Hair follicle dermal papilla cell (primary cell): ENCODE results near the gene ENO3. TPM values are rescaled to one million over a fixed set of nuclear protein-coding genes. Genes with fewer than 3 reads are reported as not detected.

Source experiments
- small RNA-seq: library from RNA; depleted of rRNA; stranded (forward); fragments of <200 nt; gene quantifications from one replicate; pipeline ENCODE3, GENCODE V24; 2012
- total RNA-seq: library from RNA; depleted of rRNA; stranded (reverse); fragments of >200 nt; gene quantifications from 2 replicates; pipeline ENCODE4 v1.2.3, GENCODE V29; 2012

Gene ENO3
- total RNA-seq, result 0.81 and 3.6 TPM in 2 replicates

GRCh38 chr17:4950746-4951204, at the start of gene ENO3:
Gene ENO3, plus strand, starts transcription at chr17:4951119. Its CDS starts 711 bp downstream, at chr17:4951830.

GRCh38 chr17:4903051-4903818, 47.7 kb upstream of the ENO3 start, which contains the start of gene CHRNE:
Gene CHRNE, minus strand, starts transcription at chr17:4903098. Its CDS starts 35 bp downstream, at chr17:4903063.

GRCh38 chr17:4931963-4932362, 19.0 kb upstream of the ENO3 start, which contains the start of gene GP1BA:
Gene GP1BA, plus strand, starts transcription at chr17:4932277. Its CDS starts 328 bp downstream, at chr17:4932605.

GRCh38 chr17:4939796-4940554, 10.9 kb upstream of the ENO3 start, which contains the start of the genes RNF167 and SLC25A11:
Gene RNF167, plus strand, starts transcription at chr17:4940268. Its CDS starts 642 bp downstream, at chr17:4940910.
Gene SLC25A11, minus strand, starts transcription at chr17:4940046. Its CDS starts 136 bp downstream, at chr17:4939910.

DNA sequence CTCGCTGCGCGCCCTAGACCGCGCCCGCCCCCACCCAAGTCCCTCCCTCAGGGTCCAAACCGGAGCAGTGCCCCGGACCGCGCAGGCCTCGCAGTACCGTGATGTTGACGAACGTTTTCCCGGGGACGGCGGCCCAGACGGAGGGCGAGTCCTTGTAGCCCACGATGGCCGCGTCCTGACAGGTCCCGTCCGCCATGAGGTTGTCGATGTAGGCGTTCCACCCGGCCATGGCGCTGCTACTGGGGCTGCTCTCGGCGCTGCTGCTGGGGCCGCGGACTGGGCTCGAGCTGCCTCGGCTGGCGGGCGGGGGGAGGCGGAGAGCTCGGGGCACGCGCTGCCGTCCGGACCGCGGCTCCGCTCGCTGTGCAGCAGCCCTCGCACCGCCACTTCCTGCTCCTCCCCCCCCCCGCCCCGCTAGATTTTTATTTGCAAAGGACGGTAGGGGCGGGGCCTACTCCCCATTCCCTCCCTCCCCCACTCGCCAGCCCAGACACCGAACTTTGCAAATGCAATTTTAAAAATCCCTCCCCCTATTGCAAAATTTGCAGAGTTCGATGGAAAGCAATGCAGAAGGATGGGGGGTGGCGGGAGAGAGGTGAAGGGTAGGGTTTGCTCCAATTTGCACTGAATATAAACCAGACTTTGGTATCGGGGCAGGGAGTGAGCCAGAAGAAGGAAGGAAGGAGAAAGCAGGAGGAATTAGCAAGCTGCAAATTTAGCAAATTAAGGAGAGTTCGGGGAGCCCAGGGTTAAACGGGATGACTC, 2.6 kb upstream of the ENO3 start, which contains the start of gene PFN1:
Gene PFN1 (minus strand): TSS at position 365 of the 765 bp plus-strand sequence. CDS start 136 bp downstream, at position 229.

DNA sequence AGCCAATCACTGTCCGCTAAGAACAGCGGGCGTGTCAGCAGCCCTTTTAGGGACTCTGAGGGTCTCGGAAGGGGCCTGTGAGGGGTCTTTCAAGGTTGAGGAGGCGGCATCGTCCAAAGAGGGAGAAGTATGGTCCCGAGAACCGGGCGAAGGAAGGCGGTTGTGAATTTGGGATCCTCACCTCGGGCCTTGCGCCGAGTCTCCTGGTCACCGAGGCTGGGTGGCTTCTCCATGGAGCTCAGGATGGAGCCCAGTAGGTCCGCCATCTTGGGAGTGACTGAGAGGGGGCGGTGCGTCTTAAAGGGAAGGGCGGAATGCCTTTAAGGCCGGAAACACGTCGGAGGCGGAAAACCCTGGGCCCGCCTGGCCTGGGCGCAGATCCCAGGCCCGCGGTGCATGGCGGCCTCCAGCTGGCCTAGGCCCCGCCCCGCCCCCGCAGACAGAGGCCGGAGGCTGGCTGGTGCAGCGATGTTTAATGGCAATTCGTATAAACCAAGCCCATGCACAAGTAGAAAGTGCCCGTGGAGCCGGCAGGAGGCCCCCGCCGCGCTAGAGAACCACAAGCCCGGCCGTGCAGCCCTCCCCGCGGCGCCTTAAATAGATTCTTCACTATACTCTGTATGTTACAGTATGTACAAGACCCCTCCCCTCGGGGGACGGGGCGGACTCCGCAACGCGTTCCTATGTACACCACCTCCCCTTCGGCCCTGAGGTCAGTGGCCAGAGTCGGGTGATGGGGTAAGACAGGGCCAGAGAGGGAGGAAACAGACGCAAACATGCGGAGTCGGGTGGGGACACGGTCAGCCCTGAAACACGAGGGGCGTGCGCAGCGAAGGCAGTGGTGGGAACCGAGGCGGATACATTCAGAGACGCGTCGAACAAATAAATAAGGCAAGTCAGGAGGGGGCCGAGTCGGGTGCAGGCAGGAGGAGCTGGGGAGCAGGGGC, 16.9 kb downstream of the ENO3 start, which contains the start of gene SPAG7:
Gene SPAG7 (minus strand): TSS at position 279 of the 947 bp plus-strand sequence. CDS start 13 bp downstream, at position 266.

DNA sequence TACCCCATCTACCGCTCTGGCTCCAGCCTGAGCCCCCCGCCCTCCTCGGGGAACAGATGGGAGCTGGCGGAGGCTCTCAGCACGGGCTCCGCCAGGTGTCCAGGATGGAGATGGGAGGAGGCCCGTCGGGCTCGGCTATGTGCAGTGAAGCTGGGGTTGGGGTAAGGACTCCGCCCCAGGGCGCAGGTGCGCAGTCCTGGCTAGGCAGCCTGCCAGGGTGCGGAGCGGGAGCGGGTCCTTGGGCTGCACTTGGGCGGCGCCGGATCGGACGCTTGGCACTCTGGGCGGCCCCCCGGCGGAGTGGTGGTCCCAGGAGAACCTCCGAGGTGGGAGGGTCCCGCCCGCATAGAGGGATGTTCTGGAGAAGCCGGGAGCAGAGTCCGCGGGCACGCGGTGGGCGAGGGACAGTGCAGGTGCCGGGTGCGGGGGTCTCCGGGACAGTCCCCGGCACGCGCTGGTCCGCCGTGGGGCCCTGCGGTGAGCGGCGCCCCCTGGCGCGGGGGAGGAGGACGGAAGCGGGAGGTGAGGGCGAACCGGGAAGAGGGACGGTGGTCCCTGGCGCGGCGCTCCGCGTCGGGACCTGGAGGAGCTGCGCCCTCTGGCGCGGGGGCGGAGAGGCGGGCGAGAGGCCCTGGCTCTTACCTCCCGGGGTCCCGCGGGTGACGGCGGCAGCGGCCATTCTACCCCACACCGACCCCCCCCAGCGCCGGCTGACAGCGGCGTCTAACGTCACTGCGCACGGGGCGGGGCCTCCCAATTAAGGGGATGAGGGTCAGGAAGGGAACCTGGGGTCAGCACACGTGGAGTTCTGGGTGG, 36.2 kb downstream of the ENO3 start, which contains the start of gene CAMTA2:
Gene CAMTA2 (minus strand): TSS at position 725 of the 816 bp plus-strand sequence. CDS start 1,453 bp downstream, outside the sequence.

DNA sequence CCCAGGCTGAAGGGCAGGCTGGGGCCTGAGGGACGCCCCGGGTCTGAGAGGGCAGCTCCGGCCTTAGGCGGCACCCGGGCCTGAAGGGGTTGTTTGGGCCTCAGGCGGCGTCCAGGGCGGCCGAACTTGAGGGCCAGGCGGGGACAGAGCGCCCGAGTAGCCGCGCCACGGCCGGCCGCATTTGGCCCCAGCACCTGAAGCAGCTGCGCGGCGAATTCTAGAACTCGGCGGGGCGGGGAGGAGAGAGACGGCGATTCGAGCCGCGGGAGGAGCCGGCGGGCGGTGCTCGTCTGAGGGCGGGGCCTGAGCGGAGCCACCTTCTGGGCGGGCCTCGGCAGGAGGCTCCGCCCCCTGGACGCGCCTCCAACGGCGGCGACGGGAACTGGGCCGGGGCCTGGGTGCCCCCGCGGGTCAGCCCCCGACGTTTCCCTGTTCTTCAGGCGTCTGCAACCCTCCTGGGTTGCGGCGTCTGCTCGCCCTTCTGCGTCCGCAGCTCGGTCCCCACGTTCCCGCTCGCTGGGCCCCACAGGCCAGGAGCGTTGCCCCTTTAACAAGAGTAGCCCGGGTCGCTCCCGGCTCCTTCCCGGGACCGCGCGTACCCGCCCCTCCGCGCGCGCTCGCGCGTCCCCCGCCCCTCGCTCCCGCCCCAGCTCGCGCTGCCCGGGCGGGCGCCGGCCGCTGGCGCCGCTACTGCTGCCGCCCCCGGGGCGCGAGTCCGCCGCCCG, 46.5 kb downstream of the ENO3 start, which contains the start of the genes INCA1 and KIF1C:
Gene INCA1 (minus strand): TSS at position 221 of the 725 bp plus-strand sequence. CDS start 3,085 bp downstream, outside the sequence.
Gene KIF1C (plus strand): TSS at position 649 of the 725 bp plus-strand sequence. CDS start 2,297 bp downstream, outside the sequence.

Small RNAs within 50 kb of the gene (small RNA-seq; reads per million reads assigned to genes)
- gene MIR6864 (not detected), gene MIR6865 (not detected)

Other genes starting within 250 kb of the ENO3 start
- gene PELP1, start 247.0 kb upstream of the ENO3 start, total RNA-seq, result 25.0 and 31.2 TPM in 2 replicates
- gene ARRB2, start 240.5 kb upstream of the ENO3 start, total RNA-seq, result 7.0 and 9.2 TPM in 2 replicates
- gene MED11, start 219.7 kb upstream of the ENO3 start, total RNA-seq, result 10.5 and 12.4 TPM in 2 replicates
- not detected in 2 replicates for gene ZMYND15, start 211.3 kb upstream of the ENO3 start, total RNA-seq
- gene CXCL16, start 211.2 kb upstream of the ENO3 start, total RNA-seq, result 0.97 and 1.1 TPM in 2 replicates
- gene TM4SF5, start 179.2 kb upstream of the ENO3 start, total RNA-seq, result not detected in 2 replicates
- gene VMO1, start 164.8 kb upstream of the ENO3 start, total RNA-seq, result 0.16 TPM in 1 of 2 replicates, not detected in the other
- not detected in 2 replicates for gene GLTPD2, start 162.2 kb upstream of the ENO3 start, total RNA-seq
- gene PSMB6, start 155.0 kb upstream of the ENO3 start, total RNA-seq, result 82.6 and 119 TPM in 2 replicates
- 24.3 and 30.6 TPM in 2 replicates for gene PLD2, start 144.0 kb upstream of the ENO3 start, total RNA-seq
- 44.8 and 45.9 TPM in 2 replicates for gene MINK1, start 117.8 kb upstream of the ENO3 start, total RNA-seq
- 4.4 and 5.8 TPM in 2 replicates for gene C17orf107, start 51.6 kb upstream of the ENO3 start, total RNA-seq
- 4.7 and 5.8 TPM in 2 replicates for gene CHRNE, start 48.0 kb upstream of the ENO3 start, total RNA-seq
- not detected in 2 replicates for gene GP1BA, start 18.8 kb upstream of the ENO3 start, total RNA-seq
- gene SLC25A11, start 11.1 kb upstream of the ENO3 start, total RNA-seq, result 42.9 and 49.8 TPM in 2 replicates
- gene RNF167, start 10.9 kb upstream of the ENO3 start, total RNA-seq, result 18.1 and 20.1 TPM in 2 replicates
- gene PFN1, start 2.6 kb upstream of the ENO3 start, total RNA-seq, result 321 and 412 TPM in 2 replicates
- 23.6 and 30.2 TPM in 2 replicates for gene SPAG7, start 16.7 kb downstream of the ENO3 start, total RNA-seq
- gene CAMTA2, start 36.6 kb downstream of the ENO3 start, total RNA-seq, result 12.3 and 17.7 TPM in 2 replicates
- 0.32 and 0.85 TPM in 2 replicates for gene INCA1, start 46.4 kb downstream of the ENO3 start, total RNA-seq
- 62.3 and 82.3 TPM in 2 replicates for gene KIF1C, start 46.8 kb downstream of the ENO3 start, total RNA-seq
- gene SLC52A1, start 84.3 kb downstream of the ENO3 start, total RNA-seq, result 0.32 and 0.36 TPM in 2 replicates
- gene ZFP3, start 127.3 kb downstream of the ENO3 start, total RNA-seq, result 2.7 and 3.1 TPM in 2 replicates
- 4.2 and 4.3 TPM in 2 replicates for gene ZNF232, start 160.8 kb downstream of the ENO3 start, total RNA-seq
- gene USP6, start 164.9 kb downstream of the ENO3 start, total RNA-seq, result not detected in 2 replicates
- 7.5 and 9.6 TPM in 2 replicates for gene ZNF594, start 240.7 kb downstream of the ENO3 start, total RNA-seq